GM12872 (cell line): ENCODE results near the gene RELN.

Source experiments
- CTCF ChIP-seq: IDR thresholded peaks from 3 replicates; pipeline ENCODE4 v1.5.1; 2011; ENCODE audit warnings: low read depth, mild to moderate bottlenecking, low read length, moderate library complexity; ENCODE audit not compliant: insufficient read depth

RELN gene

DNA sequence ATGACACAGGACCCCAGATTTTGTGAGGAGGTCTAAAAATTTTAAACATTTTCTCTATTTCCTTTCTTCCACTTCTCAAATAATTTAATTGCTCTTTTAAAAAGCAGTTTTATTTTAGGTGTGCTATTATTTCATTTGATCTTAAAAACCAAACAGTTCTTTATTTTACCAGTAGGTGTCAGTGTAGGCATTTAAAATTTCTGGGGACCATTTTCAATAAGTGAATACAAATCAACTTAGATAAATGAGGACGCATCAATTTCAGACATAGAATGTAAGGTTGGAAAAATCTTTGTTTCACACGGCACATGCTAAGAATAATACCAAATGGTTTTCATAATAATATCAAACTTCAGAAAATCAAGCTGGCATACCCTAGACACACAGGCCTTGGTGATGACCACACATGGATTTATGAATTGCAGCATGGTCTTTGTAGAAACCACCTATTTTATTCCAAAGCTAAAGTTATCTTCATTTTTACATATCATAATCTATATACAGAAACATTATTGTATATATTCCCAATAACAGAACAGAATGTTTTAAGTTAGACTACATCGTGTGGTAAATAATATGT, 415.9 kb downstream of the RELN start:
- TF ChIP-seq CTCF, result peak; percentile 34; the same call in 2 of the 3 replicates

- TF ChIP-seq CTCF, result no peak
These were observed 417.9 kb downstream of the RELN start for GRCh38 chr7:103571586-103571985.

- TF ChIP-seq CTCF, result no peak
These were observed 419.7 kb downstream of the RELN start for GRCh38 chr7:103569621-103570305.

DNA sequence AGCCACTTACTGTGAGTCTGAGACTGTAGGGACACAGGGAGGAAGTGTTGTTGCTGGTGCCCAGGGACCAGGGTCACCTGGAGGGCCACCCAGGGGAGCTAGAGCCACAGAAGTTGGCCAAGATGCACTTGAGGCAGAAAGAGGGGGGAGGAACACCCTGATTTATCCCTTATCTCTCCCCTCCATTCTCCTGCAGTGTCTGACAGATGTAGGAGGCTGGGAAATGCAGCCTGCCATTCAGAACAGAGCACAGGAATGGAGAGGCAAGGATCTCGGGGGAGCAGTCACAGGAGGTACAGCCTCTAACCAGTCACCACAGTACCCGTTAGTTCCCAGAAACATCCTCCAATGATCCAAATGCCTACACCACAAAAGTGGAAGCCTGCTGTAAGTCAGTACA, 425.0 kb downstream of the RELN start:
- no peak for TF ChIP-seq CTCF

GRCh38 chr7:103560136-103560535, 429.3 kb downstream of the RELN start:
- TF ChIP-seq CTCF, result no peak

DNA sequence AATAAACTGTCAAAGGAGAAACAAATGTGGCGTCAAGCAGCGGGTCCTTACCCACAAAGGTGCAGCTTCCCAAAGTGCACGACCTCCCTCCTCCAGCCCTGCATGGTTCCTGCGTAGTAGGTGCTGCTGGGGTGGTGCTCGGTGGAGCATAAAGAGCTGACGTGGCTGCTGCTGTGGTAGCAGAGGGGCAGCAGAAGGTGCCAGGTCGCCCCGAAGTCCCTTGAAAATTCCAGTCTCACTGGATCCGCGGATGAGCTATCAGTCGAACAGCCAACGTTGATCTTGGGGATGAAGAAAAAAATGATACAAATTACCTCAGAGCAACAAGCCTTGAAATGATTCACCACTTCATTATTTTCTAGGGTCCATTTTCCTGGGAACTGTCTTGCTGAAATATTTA, 438.4 kb downstream of the RELN start:
- no peak for TF ChIP-seq CTCF

GRCh38 chr7:103549786-103550185, 439.7 kb downstream of the RELN start:
- no peak for TF ChIP-seq CTCF
